ENCODE measurements around the gene PDCD1LG2.

Gene PDCD1LG2

DNA sequence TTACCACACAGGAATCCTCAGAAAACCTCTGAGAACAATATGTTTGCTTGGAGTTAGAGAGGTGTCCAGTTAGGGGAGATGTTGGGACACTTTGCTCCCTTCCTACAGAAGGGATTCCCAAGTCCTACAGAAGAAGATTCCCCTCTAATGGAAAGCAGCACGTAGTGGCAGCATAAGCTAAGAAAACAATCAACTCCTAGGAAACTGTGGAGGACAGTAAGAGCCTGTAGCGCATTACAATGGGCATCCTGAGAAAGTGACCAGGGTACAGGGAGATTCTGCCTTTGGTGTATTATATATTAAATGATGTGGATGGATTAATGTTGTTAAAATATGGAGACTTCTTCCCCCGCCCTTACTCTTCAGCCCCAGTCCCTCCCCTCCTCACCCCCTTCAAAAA, 104.7 kb downstream of the PDCD1LG2 start:
- DNase-seq, result no peak

DNA sequence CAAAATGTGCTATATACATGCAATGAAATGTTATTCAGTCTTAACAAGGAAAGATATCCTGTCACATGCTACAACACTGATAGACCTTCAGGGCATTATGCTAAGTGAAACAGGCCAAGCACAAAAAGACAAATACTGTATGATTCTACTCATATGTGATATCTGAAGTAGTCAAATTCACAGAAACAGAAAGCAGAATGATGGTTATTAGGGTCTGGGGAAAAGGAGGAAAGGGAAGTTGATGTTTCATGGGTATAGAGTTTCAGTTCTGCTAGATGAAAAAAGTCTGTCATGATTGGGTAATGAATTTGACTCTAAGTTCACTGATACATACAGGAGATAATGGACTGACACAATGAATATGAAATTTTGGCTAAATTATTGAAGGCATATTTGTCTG, 107.4 kb downstream of the PDCD1LG2 start:
- DNase-seq, result no peak

DNA sequence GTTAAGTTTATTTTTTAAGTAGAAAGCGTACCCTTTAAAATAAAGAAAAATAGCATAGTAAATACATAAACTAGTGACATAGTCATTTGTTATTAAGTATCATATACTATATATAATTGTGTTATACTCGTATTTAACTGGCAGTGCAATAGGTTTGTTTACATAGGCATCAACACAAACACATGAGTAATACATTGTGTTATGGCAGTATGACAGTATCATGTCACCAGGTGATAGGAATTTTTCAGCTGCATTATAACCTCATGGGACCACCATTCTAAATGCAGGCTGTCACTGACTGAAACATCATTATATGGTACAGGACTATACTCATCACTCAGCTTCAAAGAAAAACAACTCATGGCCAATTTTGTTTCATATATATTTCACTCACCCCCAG, 110.2 kb downstream of the PDCD1LG2 start:
- DNase-seq, result no peak
